GM18511 (cell line): Measurements from ENCODE around the gene SDHB.

Source experiments
- ATAC-seq: cut with Tn5 transposase; IDR thresholded peaks from one replicate; pipeline ENCODE4 v1.9.1; 2021; ENCODE audit warnings: mild to moderate bottlenecking, moderate library complexity; ENCODE audit not compliant: unreplicated experiment

The SDHB gene

GRCh38 chr1:17046334-17046657 is 7.5 kb downstream of the SDHB start:
- no peak for ATAC-seq

- ATAC-seq, result no peak
Observed at GRCh38 chr1:17045634-17046333, 8.0 kb downstream of the SDHB start.

- no peak for ATAC-seq
Observed at GRCh38 chr1:17045150-17045549, 8.7 kb downstream of the SDHB start.

- no peak for ATAC-seq
Observed at GRCh38 chr1:17043676-17044075, 10.2 kb downstream of the SDHB start.

GRCh38 chr1:17040135-17040534 is 13.7 kb downstream of the SDHB start:
- ATAC-seq, result no peak

- ATAC-seq, result no peak
Observed at GRCh38 chr1:17039522-17039921, 14.3 kb downstream of the SDHB start.

- no peak for ATAC-seq
Observed at GRCh38 chr1:17033481-17033880, 20.4 kb downstream of the SDHB start.

GRCh38 chr1:17032741-17033140 is 21.1 kb downstream of the SDHB start:
- no peak for ATAC-seq

- no peak for ATAC-seq
Observed at GRCh38 chr1:17031436-17031835, 22.4 kb downstream of the SDHB start.

GRCh38 chr1:17030206-17030605 is 23.6 kb downstream of the SDHB start:
- no peak for ATAC-seq

GRCh38 chr1:17028662-17029188 is 25.1 kb downstream of the SDHB start:
- ATAC-seq, result no peak

GRCh38 chr1:17027900-17028299 is 25.9 kb downstream of the SDHB start:
- ATAC-seq, result no peak

- ATAC-seq, result no peak
Observed at GRCh38 chr1:17027403-17027802, 26.4 kb downstream of the SDHB start.

GRCh38 chr1:17024721-17025120 is 29.1 kb downstream of the SDHB start:
- ATAC-seq, result no peak

GRCh38 chr1:17023573-17023972 is 30.3 kb downstream of the SDHB start:
- ATAC-seq, result no peak

GRCh38 chr1:17023102-17023501 is 30.7 kb downstream of the SDHB start:
- ATAC-seq, result no peak

GRCh38 chr1:17021896-17022295 is 31.9 kb downstream of the SDHB start:
- no peak for ATAC-seq

- ATAC-seq, result no peak
Observed at GRCh38 chr1:17020502-17020901, 33.3 kb downstream of the SDHB start.

- no peak for ATAC-seq
Observed at GRCh38 chr1:17018849-17019248, 35.0 kb downstream of the SDHB start.

- no peak for ATAC-seq
Observed at GRCh38 chr1:17017435-17017834, 36.4 kb downstream of the SDHB start.

- no peak for ATAC-seq
Observed at GRCh38 chr1:17016317-17016661, 37.5 kb downstream of the SDHB start.

- no peak for ATAC-seq
Observed at GRCh38 chr1:17014671-17015567, 38.9 kb downstream of the SDHB start.
